ENCODE data around the gene ADCY3.

GRCh38 chr2:24840962-24841945 is 78.8 kb downstream of the ADCY3 start:
- TF ChIP-seq EZH2 (IDR thresholded peaks at IDR 0.05; ENCODE audit: borderline replicate concordance, low read length), result no peak
- no peak for TF ChIP-seq CTCF (IDR thresholded peaks at IDR 0.05; ENCODE audit: low read length)

All from OCI-LY1 (cell line).